GM12891 (cell line): ENCODE results near the gene PTGIS.

Experiments
- PAX5 ChIP-seq: IDR thresholded peaks from 2 replicates; pipeline ENCODE4 v1.6.1; 2011; ENCODE audit warnings: low read length, moderate library complexity, mild to moderate bottlenecking; ENCODE audit not compliant: insufficient read depth, severe bottlenecking
- POLR2A ChIP-seq: IDR thresholded peaks from 2 replicates; pipeline ENCODE4 v1.6.1; 2011; ENCODE audit warnings: low read depth, low read length, control low read depth

DNA sequence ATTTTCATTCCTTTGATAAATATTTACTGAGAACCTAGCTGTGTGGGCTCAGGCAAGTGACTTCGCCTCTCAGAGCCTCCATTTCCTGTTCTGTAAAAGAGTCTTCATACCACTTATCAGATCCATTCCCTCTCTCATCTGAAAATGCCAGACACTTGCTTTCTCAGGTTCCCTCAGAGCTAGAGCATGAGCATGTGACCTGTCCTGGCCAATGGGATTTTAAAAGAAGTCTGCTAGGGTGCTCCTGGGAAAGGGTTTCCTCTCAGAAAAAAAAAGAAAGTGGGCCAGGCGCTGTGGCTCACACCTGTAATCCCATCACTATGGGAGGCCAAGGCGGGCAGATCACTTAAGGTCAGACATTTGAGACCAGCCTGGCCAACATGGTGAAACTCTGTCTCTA, 90.7 kb downstream of the PTGIS start:
- TF ChIP-seq POLR2A (no peak), PAX5 (no peak)
